Stimulated activated CD4-positive, alpha-beta T cell treated with anti-CD3 and anti-CD28 coated beads, Interleukin-2, amount 100 ng/mL, for 24 hours (primary cell): ENCODE data around the gene AQP3.
"Not testable (repeated sequence)": the region's sequence is repeated elsewhere in the genome, so short reads cannot be mapped to it uniquely, and the experiment has no call there.

Experiments
- DNase-seq, 2 donors: peaks; one replicate each; pipeline ENCODE4 v3.0.0-alpha.2; 2020

AQP3 gene

GRCh38 chr9:33464045-33464636 lies 16.7 kb upstream of the AQP3 start:
- DNase-seq, result no peak

- no peak for DNase-seq
Observed at GRCh38 chr9:33463151-33463550, 15.8 kb upstream of the AQP3 start.

- no peak for DNase-seq
Observed at GRCh38 chr9:33461492-33461891, 14.1 kb upstream of the AQP3 start.

GRCh38 chr9:33460854-33461253 lies 13.5 kb upstream of the AQP3 start:
- DNase-seq, result no peak

- DNase-seq, result no peak
Observed at GRCh38 chr9:33459115-33459514, 11.7 kb upstream of the AQP3 start.

GRCh38 chr9:33458444-33458843 lies 11.1 kb upstream of the AQP3 start:
- peak; percentile 66 to 67 for DNase-seq

- no peak for DNase-seq
Observed at GRCh38 chr9:33455945-33456344, 8.6 kb upstream of the AQP3 start.

GRCh38 chr9:33455456-33455855 lies 8.1 kb upstream of the AQP3 start:
- not testable (repeated sequence) for DNase-seq

- DNase-seq, result not testable (repeated sequence)
Observed at GRCh38 chr9:33454661-33455026, 7.3 kb upstream of the AQP3 start.

GRCh38 chr9:33453999-33454660 lies 6.7 kb upstream of the AQP3 start:
- no peak for DNase-seq

- DNase-seq, result no peak
Observed at GRCh38 chr9:33453286-33453860, 6.0 kb upstream of the AQP3 start.

- DNase-seq, result peak; percentile 60 to 68
Observed at GRCh38 chr9:33452828-33453271, 5.5 kb upstream of the AQP3 start.

- no peak for DNase-seq
Observed at GRCh38 chr9:33450621-33451146, 3.3 kb upstream of the AQP3 start.

GRCh38 chr9:33449715-33450114 lies 2.3 kb upstream of the AQP3 start:
- DNase-seq, result no peak

GRCh38 chr9:33447799-33448553 lies 583 bp upstream of the AQP3 start:
- no peak for DNase-seq

- DNase-seq, result peak; percentile 55 to 60
Observed at GRCh38 chr9:33446240-33446945, 1.0 kb downstream of the AQP3 start.

GRCh38 chr9:33445389-33446239 lies 1.8 kb downstream of the AQP3 start:
- no peak for DNase-seq

- no peak for DNase-seq
Observed at GRCh38 chr9:33443464-33444154, 3.8 kb downstream of the AQP3 start.

- DNase-seq, result no peak
Observed at GRCh38 chr9:33443047-33443446, 4.3 kb downstream of the AQP3 start.

GRCh38 chr9:33442125-33442524 lies 5.3 kb downstream of the AQP3 start:
- DNase-seq, result no peak

- no peak for DNase-seq
Observed at GRCh38 chr9:33440609-33441008, 6.8 kb downstream of the AQP3 start.
